ENCODE measurements around the gene KANSL1.
"Not testable (repeated sequence)": the region's sequence is repeated elsewhere in the genome, so short reads cannot be mapped to it uniquely, and the experiment has no call there.

Gene KANSL1

DNA sequence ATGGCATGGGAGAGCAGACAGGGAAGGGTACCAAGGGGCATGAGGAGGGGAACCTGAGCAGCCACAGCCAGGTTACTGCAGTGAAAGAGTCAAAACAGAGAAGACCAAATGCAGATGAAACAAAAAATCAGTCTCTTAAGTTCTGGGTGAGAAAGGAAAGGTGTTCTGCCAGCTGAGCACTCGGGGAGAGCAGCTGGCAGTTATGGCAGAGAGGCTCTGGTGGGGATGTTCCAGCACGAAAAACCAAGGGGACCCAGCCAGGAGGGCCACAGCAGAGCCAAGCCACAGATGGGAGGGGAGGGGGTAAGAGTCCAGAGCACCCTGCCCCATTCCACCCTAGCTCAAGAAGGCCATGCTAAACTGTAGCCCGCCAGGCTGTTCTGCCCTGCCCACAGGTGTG lies 162.5 kb downstream of the KANSL1 start:
- no peak for DNase-seq

DNA sequence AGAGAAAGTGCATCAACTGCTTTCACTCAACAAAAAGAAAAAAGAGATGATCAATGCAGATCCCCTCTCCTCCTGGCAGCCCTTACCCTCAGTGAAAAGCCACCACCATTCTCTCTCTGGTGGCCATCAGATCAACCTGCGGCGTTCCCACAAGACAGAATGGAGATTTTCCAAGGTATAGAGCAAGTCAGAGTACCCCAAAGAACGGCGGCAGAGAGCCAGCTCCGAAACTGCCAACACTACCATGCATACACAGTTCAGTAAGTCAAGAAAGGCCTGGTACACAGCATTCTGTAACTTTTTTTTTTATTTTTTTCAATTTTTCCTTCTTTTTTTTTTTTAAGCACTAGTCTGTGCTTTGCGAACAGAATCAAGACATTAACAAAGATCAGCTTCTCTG lies 163.6 kb downstream of the KANSL1 start:
- DNase-seq = no peak

DNA sequence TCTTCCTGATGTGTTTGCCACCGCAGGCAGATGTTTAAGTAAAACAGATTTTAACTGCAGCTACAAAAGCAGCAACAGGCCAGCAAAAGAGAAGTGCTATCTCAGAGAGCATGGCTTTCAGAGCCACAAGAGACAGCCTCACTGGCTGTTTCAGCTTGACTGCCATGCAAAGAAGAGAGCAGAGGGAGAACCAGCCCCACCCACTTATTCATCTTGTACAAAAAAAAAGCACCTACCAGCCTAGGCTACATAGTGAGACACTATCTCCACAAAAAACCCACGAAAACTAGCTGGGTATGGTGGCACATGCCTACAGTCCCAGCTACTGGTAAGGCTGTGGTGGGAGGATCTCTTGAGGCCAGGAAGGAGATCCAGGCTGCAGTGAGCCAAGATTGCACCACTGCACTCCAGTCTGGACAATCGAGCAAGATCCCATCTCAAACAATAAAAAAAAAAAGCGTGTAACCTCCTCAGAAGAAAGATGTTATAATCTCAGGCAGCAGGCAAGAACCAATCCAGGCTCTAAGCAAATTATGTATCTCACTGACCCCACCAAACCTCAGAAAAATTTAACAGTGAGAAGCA lies 164.2 kb downstream of the KANSL1 start:
- DNase-seq = no peak

DNA sequence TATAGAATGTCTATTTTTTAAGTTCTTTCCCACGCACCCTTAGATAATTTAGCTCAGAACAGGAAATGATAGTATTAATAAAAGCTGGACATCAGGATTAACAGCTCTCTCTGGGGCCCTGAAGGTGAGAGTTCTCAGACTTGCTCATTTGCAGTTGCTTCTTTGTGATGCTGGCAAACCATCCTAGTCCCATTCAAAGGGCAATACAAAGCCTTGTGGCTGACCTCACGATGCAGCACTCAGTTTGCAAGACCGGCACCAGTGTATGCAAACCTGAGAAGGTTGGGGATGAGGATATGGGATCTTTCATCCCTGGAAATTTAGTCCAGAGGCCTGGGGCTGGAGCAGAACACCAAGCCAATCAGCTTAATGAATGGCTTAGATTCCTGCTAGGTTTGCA lies 164.9 kb downstream of the KANSL1 start:
- DNase-seq = no peak

GRCh38 chr17:46027976-46028325 lies 165.3 kb downstream of the KANSL1 start:
- DNase-seq = no peak

GRCh38 chr17:46027048-46027975 lies 165.9 kb downstream of the KANSL1 start:
- DNase-seq = no peak

DNA sequence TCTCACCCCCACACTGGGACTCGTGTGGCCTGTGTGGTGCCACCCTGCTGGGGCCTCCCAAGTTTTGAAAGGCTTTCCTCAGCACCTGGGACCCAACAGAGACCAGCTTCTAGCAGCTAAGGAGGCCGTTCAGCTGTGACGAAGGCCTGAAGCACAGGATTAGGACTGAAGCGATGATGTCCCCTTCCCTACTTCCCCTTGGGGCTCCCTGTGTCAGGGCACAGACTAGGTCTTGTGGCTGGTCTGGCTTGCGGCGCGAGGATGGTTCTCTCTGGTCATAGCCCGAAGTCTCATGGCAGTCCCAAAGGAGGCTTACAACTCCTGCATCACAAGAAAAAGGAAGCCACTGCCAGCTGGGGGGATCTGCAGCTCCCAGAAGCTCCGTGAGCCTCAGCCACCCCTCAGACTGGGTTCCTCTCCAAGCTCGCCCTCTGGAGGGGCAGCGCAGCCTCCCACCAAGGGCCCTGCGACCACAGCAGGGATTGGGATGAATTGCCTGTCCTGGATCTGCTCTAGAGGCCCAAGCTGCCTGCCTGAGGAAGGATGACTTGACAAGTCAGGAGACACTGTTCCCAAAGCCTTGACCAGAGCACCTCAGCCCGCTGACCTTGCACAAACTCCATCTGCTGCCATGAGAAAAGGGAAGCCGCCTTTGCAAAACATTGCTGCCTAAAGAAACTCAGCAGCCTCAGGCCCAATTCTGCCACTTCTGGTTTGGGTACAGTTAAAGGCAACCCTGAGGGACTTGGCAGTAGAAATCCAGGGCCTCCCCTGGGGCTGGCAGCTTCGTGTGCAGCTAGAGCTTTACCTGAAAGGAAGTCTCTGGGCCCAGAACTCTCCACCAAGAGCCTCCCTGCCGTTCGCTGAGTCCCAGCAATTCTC lies 166.8 kb downstream of the KANSL1 start:
- DNase-seq = no peak

GRCh38 chr17:46025510-46026165 lies 167.6 kb downstream of the KANSL1 start:
- no peak for DNase-seq

DNA sequence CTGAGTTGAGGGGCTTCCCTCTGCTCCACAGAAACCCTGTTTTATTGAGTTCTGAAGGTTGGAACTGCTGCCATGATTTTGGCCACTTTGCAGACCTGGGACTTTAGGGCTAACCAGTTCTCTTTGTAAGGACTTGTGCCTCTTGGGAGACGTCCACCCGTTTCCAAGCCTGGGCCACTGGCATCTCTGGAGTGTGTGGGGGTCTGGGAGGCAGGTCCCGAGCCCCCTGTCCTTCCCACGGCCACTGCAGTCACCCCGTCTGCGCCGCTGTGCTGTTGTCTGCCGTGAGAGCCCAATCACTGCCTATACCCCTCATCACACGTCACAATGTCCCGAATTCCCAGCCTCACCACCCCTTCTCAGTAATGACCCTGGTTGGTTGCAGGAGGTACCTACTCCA lies 168.2 kb downstream of the KANSL1 start:
- no peak for DNase-seq

GRCh38 chr17:46024590-46024989 lies 168.6 kb downstream of the KANSL1 start:
- no peak for DNase-seq

- no peak for DNase-seq
These were observed 169.3 kb downstream of the KANSL1 start for GRCh38 chr17:46023783-46024388.

DNA sequence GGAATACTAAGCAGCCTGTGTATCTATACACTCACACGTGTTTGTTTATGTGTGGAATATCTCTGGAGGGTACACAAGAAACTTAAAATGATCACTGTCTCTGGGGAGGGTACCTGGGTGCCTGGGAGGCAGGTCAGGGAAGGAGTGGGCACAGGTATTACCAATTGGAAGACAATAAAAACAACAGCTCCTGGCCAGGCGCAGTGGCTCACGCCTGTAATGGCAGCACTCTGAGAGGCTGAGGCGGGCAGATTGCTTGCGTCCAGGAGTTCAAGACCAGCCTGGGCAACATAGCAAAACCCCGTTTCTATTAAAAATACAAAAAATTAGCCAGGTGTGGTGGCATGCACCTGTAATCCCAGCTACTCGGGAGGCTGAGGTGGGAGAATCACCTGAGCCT lies 169.9 kb downstream of the KANSL1 start:
- not testable (repeated sequence) for DNase-seq

DNA sequence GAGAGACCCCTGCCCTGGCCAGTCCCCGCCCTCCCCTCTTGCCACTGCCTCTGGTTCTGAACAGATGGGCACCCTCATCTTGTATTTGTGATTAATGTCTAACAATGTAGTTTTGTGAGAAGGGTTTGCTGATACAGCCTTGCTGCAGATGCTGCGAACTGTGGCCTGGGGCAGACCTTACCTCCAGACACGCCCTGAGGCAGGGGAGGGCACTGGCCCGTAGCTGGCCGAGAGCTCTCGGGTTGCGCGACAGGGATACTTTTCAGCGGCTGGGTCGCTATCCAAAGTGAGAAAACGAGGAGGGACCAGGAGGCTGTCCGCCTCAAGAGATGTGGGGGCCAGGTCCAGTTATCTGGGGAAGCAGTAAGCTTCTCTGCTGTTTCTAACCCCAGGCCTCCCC lies 172.2 kb downstream of the KANSL1 start:
- DNase-seq = no peak

DNA sequence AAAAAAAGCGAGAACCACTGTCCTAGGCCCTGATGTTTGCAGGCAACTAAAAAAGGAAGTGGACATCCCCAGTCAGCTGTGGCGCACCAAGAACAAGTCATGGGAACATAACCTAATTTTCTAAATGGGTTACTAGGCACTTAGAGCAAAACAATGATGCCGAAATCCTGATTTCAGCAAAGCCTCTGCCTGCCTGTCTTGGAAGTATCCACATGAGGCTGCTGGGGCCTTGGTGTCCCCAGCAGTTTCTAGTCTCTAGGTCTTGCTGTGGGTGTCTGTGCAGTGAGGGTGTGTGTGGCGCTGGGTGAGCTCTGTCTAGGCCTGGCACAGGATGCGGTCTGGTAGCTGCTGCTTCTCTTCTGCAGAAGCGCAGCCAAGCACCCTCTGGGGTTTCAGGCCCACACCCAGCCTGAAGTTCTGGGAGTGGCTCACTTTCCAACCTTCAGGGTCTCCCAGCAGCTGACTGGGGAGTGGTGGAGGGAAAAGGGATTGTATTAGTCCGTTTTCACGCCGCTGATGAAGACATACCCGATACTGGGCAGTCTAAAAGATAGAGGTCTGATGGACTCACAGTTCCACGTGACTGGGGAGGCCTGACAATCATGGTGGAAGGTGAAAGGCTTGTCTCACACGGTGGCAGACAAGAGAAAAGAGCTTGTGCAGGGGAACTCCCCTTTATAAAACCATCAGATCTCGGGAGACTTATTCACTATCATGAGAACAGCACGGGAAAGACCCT lies 173.0 kb downstream of the KANSL1 start:
- DNase-seq = no peak

DNA sequence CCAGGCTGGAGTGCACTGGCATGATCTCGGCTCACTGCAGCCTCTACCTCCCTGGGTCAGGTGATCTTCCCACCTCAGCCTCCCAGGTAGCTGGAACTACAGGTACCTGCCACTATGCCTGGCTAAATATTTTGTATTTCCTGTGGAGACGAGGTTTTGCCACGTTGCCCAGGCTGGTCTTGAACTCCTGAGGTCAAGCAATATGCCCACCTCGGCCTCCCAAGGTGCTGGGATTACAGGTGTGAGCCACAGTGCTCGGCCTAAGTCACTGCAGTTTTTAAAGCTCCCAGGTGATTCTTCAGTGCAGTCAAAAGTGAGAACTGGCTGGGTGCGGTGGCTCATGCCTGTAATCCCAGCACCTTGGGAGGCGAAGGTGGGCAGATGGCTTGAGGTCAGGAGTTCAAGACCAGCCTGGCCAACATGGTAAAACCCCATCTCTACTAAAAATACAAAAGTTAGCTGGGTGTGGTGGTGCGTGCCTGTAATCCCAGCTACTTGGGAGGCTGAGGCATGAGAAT lies 173.8 kb downstream of the KANSL1 start:
- DNase-seq = not testable (repeated sequence)

DNA sequence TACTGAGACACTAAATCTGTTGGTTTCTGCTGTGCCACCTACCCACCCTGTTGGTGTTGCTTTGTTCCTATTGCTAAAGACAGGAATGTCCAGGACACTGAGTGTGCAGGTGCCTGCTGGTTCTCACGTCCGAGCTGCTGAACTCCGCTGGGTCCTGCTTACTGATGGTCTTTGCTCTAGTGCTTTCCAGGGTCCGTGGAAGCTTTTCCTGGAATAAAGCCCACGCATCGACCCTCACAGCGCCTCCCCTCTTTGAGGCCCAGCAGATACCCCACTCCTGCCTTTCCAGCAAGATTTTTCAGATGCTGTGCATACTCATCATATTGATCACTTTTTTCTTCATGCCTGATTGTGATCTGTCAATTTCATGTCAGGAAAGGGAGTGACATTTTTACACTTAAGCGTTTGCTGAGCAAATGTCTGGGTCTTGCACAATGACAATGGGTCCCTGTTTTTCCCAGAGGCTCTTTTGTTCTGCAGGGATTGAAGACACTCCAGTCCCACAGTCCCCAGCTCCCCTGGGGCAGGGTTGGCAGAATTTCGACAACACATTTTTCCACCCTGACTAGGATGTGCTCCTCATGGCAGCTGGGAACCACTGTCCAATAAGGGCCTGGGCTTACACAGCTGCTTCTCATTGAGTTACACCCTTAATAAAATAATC lies 179.6 kb downstream of the KANSL1 start:
- no peak for DNase-seq

DNA sequence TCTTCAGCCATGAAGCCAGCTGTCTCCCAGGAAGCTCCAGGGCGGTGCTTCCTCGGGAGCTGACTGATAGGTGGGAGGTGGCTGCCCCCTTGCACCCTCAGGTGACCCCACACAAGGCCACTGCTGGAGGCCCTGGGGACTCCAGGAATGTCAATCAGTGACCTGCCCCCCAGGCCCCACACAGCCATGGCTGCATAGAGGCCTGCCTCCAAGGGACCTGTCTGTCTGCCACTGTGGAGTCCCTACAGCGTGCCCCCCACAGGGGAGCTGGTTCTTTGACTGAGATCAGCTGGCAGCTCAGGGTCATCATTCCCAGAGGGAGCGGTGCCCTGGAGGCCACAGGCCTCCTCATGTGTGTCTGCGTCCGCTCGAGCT lies 180.1 kb downstream of the KANSL1 start:
- no peak for DNase-seq

DNA sequence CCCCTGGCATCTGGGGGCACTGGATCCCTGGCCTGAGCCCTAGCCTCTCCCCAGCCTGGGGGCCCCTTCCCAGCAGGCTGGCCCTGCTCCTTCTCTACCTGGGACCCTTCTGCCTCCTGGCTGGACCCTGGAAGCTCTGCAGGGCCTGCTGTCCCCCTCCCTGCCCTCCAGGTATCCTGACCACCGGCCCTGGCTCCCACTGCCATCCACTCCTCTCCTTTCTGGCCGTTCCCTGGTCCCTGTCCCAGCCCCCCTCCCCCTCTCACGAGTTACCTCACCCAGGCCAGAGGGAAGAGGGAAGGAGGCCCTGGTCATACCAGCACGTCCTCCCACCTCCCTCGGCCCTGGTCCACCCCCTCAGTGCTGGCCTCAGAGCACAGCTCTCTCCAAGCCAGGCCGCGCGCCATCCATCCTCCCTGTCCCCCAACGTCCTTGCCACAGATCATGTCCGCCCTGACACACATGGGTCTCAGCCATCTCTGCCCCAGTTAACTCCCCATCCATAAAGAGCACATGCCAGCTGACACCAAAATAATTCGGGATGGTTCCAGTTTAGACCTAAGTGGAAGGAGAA lies 180.6 kb downstream of the KANSL1 start:
- DNase-seq = no peak

GRCh38 chr17:46011711-46012505 lies 181.3 kb downstream of the KANSL1 start:
- no peak for DNase-seq

Measured in 8988T (cell line).